PC-9 (cell line): ENCODE results near the gene FAM219A. TPM values are rescaled to one million over a fixed set of nuclear protein-coding genes. Genes with fewer than 3 reads are reported as not detected.

Source experiments
- BruUV-seq: library from RNA; stranded (reverse); fragments of 400-500 nt; replicated peaks from 2 replicates; lab custom pipeline; 2021; lab: Mats Ljungman, UMichigan
- CTCF ChIA-PET: fragments of 300-600 bp; sonication (Branson Sonifier 250); formaldehyde crosslinking; loops from one replicate; lab custom pipeline; 2022; ENCODE audit warnings: antibody characterized with exemption; lab: Charles Lee
- POLR2A ChIA-PET: fragments of 300-600 bp; sonication (Branson Sonifier 250); formaldehyde crosslinking; loops from one replicate; lab custom pipeline; 2022; ENCODE audit warnings: antibody characterized with exemption; ENCODE audit not compliant: unreplicated experiment; lab: Charles Lee
- DNase-seq, 2 experiments: peaks; one replicate each; pipeline versions ENCODE4 v3.0.0 to v3.0.0-alpha.2; 2015 to 2022; ENCODE audit warnings: mixed read lengths in 1 of 2
- H2AFZ ChIP-seq: fragments of 200-600 bp; sonication (generic); 2 replicates; pipeline ENCODE4 v1.8.1; 2017; ENCODE audit warnings: antibody characterized with exemption
- H3F3A ChIP-seq: fragments of 200-600 bp; sonication (generic); 2 replicates; pipeline ENCODE4 v1.8.1; 2017; ENCODE audit warnings: antibody characterized with exemption, mild to moderate bottlenecking, low read depth; ENCODE audit not compliant: insufficient read depth
- H3K27ac ChIP-seq: fragments of 200-600 bp; sonication (generic); 2 replicates; pipeline ENCODE4 v1.6.1; 2016; ENCODE audit warnings: mixed run types
- H3K27me3 ChIP-seq: fragments of 200-600 bp; sonication (generic); 2 replicates; pipeline ENCODE4 v1.6.1; 2016; ENCODE audit warnings: low read depth, mixed run types; ENCODE audit not compliant: insufficient read depth
- H3K36me3 ChIP-seq: fragments of 200-600 bp; sonication (generic); 2 replicates; pipeline ENCODE4 v1.6.1; 2016; ENCODE audit warnings: low read depth, mixed run types
- H3K4me1 ChIP-seq: fragments of 200-600 bp; sonication (generic); replicated peaks from 2 replicates; pipeline ENCODE4 v1.6.1; 2016; ENCODE audit warnings: mixed run types; ENCODE audit not compliant: insufficient read depth
- H3K4me2 ChIP-seq: fragments of 200-600 bp; sonication (generic); 2 replicates; pipeline ENCODE4 v1.6.1; 2017; ENCODE audit warnings: mixed run types
- H3K4me3 ChIP-seq: fragments of 200-600 bp; sonication (generic); 2 replicates; pipeline ENCODE4 v1.6.1; 2016; ENCODE audit warnings: mixed run types
- H3K79me2 ChIP-seq: fragments of 200-600 bp; sonication (generic); 2 replicates; pipeline ENCODE4 v1.6.1; 2017; ENCODE audit warnings: low read depth, mixed run types
- H3K9me2 ChIP-seq: fragments of 200-600 bp; sonication (generic); 2 replicates; pipeline ENCODE4 v1.8.1; 2017; ENCODE audit warnings: mild to moderate bottlenecking; ENCODE audit not compliant: insufficient read depth
- H3K9me3 ChIP-seq: fragments of 200-600 bp; sonication (generic); 2 replicates; pipeline ENCODE4 v1.8.1; 2016; ENCODE audit warnings: low read depth; ENCODE audit not compliant: insufficient read depth
- H4K20me1 ChIP-seq: fragments of 200-600 bp; sonication (generic); 2 replicates; pipeline ENCODE4 v1.8.1; 2017; ENCODE audit not compliant: insufficient read depth
- EZH2 ChIP-seq: fragments of 200-600 bp; sonication (generic); IDR thresholded peaks from 2 replicates; pipeline ENCODE4 v1.8.0; 2017; ENCODE audit warnings: antibody characterized with exemption, low read depth
- intact Hi-C: fragments of 100-400 bp; cut with micrococcal nuclease; formaldehyde crosslinking; loops from one replicate; pipeline ENCODE4 v1.10.0; 2022; ENCODE audit not compliant: unreplicated experiment
- total RNA-seq: library from RNA; stranded (reverse); gene quantifications from 2 replicates; pipeline ENCODE4 v1.2.3, GENCODE V29; 2021
- TF ChIP-seq, protein P1 (sequence below): fragments of 200-600 bp; sonication (generic); conservative IDR thresholded peaks from 2 replicates; pipeline ENCODE4 v1.6.1; 2017; ENCODE audit warnings: mixed run types, antibody characterized with exemption, mild to moderate bottlenecking, moderate library complexity

Gene FAM219A
- total RNA-seq, 1 experiment from 2014 or later: 15.6 TPM

DNA sequence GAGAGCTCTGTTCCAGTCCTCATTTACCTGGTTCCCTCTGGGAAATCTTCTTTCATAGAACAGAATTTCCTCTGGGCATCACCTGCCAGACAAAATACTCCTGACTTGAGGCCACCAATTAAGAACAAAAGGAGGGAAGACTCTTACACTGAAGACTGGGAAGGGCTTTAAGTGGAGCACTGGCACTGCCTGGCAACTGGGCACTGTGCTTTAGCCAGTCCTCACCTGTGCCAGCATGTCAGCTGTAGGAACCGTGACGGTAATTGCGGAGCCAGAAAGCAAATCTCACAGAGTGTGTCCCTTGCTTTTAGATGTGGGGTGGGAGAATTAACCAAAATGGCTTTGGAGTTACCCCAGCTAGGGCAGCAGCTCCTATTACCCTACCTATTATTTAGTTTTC lies 40.6 kb downstream of the FAM219A start:
- TF ChIP-seq EZH2: no peak
- TF ChIP-seq, protein P1, sequence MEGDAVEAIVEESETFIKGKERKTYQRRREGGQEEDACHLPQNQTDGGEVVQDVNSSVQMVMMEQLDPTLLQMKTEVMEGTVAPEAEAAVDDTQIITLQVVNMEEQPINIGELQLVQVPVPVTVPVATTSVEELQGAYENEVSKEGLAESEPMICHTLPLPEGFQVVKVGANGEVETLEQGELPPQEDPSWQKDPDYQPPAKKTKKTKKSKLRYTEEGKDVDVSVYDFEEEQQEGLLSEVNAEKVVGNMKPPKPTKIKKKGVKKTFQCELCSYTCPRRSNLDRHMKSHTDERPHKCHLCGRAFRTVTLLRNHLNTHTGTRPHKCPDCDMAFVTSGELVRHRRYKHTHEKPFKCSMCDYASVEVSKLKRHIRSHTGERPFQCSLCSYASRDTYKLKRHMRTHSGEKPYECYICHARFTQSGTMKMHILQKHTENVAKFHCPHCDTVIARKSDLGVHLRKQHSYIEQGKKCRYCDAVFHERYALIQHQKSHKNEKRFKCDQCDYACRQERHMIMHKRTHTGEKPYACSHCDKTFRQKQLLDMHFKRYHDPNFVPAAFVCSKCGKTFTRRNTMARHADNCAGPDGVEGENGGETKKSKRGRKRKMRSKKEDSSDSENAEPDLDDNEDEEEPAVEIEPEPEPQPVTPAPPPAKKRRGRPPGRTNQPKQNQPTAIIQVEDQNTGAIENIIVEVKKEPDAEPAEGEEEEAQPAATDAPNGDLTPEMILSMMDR: no peak
- POLR2A ChIA-PET: interaction anchor here (0.7 kb wide), 1 partner anchor 141 kb away, joined by 21 read pairs; no protein-coding TSS in a partner anchor

DNA sequence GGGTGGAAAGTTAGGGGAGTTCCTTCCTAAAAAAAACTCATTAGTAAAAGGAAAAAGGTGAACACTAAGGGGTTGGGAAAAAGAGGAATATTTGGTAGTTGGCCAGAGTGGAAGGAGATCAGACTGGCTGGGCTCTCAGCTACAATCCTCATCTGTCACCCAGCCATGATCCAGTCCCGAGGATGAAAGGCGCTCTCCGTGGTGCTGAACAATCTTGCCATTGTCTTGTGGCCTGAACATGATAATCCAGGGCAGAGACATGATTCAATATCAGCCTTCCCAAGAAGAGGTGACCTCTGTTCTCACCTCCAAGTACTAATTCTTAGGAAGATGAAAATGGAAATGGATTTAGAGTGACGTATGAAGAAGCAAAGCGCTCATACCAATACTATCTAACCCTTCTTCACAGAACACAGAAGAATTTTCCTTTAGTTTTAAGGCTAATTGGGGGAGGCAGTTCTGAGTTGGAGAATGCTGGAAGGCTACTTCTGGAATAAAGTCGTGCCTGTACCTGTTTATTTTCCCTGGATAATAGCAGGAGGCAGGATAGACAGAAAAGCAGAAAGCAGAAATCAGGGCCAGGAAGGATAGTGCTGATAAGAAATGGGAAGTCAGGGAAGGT lies 45.0 kb downstream of the FAM219A start:
- no peaks in the 10 kb centered on the region for H3K9me2 ChIP-seq
- H3F3A ChIP-seq: no peaks in the 10 kb centered on the region
- H2AFZ ChIP-seq: no peak overlapping the region
- no peaks in the 10 kb centered on the region for H3K4me1 ChIP-seq
- DNase-seq: peak in 1 of 2 experiments; percentile 29
- no peaks in the 10 kb centered on the region for H3K79me2 ChIP-seq
- H3K9me3 ChIP-seq: no peaks in the 10 kb centered on the region
- no peaks in the 10 kb centered on the region for H3K36me3 ChIP-seq
- peaks cover 3% of the 10 kb centered on the region; the same call in 1 of the 2 replicates for H4K20me1 ChIP-seq
- POLR2A ChIA-PET: no interaction called here
- no peak overlapping the region for H3K4me2 ChIP-seq
- BruUV-seq: no TSS peak
- TF ChIP-seq, protein P1: no peak
- TF ChIP-seq EZH2: no peak
- no peaks in the 10 kb centered on the region for H3K27me3 ChIP-seq
- intact Hi-C loops: no loop called here
- CTCF ChIA-PET: no interaction called here
- no peak overlapping the region for H3K4me3 ChIP-seq
- no peak overlapping the region for H3K27ac ChIP-seq

More for the DNA sequence above, 40.6 kb downstream of the FAM219A start:
- CTCF ChIA-PET: interaction anchor here (0.6 kb wide), 1 partner anchor 28 kb away, joined by 18 read pairs; no protein-coding TSS in a partner anchor
- BruUV-seq: no TSS peak
- Histone ChIP-seq H3K79me2 (no peaks in the 10 kb centered on the region), H3K4me2 (no peak overlapping the region), H3F3A (no peaks in the 10 kb centered on the region), H3K9me2 (no peaks in the 10 kb centered on the region), H3K36me3 (no peaks in the 10 kb centered on the region), H3K27ac (no peak overlapping the region), H3K27me3 (no peaks in the 10 kb centered on the region), H3K4me1 (no peaks in the 10 kb centered on the region), H2AFZ (no peak overlapping the region), H4K20me1 (no peaks in the 10 kb centered on the region; the same call in 1 of the 2 replicates), H3K4me3 (no peak overlapping the region), H3K9me3 (no peaks in the 10 kb centered on the region)
- DNase-seq: no peak
- intact Hi-C loops: no loop called here

DNA sequence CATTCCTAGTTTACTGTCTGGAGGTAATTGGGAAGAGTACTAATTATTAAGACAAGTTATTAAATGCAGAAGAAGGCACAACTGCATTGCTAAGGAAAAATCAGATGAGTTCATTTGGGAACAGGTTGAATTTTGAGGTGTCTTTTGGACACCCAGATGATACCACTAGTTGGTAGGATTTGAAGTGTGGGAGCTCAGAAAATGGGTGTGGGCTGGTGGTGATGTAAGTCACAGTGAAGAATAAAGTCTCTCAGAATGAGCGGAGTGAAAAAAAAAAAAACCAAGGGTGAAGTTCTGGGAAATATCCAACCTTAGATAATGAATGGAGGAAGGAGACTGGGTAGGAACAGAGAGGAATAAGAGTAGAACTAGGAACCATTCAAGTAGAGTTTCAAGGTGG lies 46.0 kb downstream of the FAM219A start:
- CTCF ChIA-PET: no interaction called here

More for the DNA sequence above, 46.0 kb downstream of the FAM219A start:
- H4K20me1 ChIP-seq: peaks cover 3% of the 10 kb centered on the region; the same call in 1 of the 2 replicates
- no TSS peak for BruUV-seq
- intact Hi-C loops: no loop called here
- H3K79me2 ChIP-seq: no peaks in the 10 kb centered on the region
- no peak for DNase-seq
- TF ChIP-seq, protein P1: no peak
- TF ChIP-seq EZH2: no peak
- H2AFZ ChIP-seq: no peak overlapping the region
- POLR2A ChIA-PET: no interaction called here
- no peaks in the 10 kb centered on the region for H3K4me1 ChIP-seq
- H3K9me3 ChIP-seq: no peaks in the 10 kb centered on the region
- H3K4me3 ChIP-seq: no peak overlapping the region
- H3F3A ChIP-seq: no peaks in the 10 kb centered on the region
- no peaks in the 10 kb centered on the region for H3K36me3 ChIP-seq
- no peaks in the 10 kb centered on the region for H3K27me3 ChIP-seq
- no peak overlapping the region for H3K27ac ChIP-seq
- no peaks in the 10 kb centered on the region for H3K9me2 ChIP-seq
- no peak overlapping the region for H3K4me2 ChIP-seq
